Activated CD8-positive, alpha-beta memory T cell treated with anti-CD3 and anti-CD28 coated beads, Interleukin-2, amount 50 U/mL, for 1 hour (primary cell): Measurements from ENCODE around the gene NF2.

ENCODE experiments used
- DNase-seq: peaks from one replicate; pipeline ENCODE4 v3.0.0-alpha.2; 2020; ENCODE audit errors: extremely low read depth

The NF2 gene

GRCh38 chr22:29719899-29720645 lies 116.6 kb downstream of the NF2 start, which contains the start of gene CABP7:
CABP7 (plus strand) TSS chr22:29720003; CDS start chr22:29720425, 422 bp downstream.
- DNase-seq = no peak

GRCh38 chr22:29720811-29721323 lies 117.4 kb downstream of the NF2 start:
- DNase-seq = no peak

GRCh38 chr22:29722151-29722550 lies 118.7 kb downstream of the NF2 start:
- no peak for DNase-seq

GRCh38 chr22:29722587-29722986 lies 119.2 kb downstream of the NF2 start:
- no peak for DNase-seq

- no peak for DNase-seq
Measured at GRCh38 chr22:29723766-29724165, 120.3 kb downstream of the NF2 start.

- DNase-seq = no peak
Measured at GRCh38 chr22:29724843-29725242, 121.4 kb downstream of the NF2 start.

GRCh38 chr22:29726106-29726505 lies 122.7 kb downstream of the NF2 start:
- DNase-seq = no peak

GRCh38 chr22:29726512-29727130 lies 123.2 kb downstream of the NF2 start:
- DNase-seq = no peak

GRCh38 chr22:29727131-29727523 lies 123.7 kb downstream of the NF2 start:
- DNase-seq = no peak

- no peak for DNase-seq
Measured at GRCh38 chr22:29729161-29729560, 125.7 kb downstream of the NF2 start.

GRCh38 chr22:29731058-29731850 lies 127.8 kb downstream of the NF2 start:
- no peak for DNase-seq

- DNase-seq = no peak
Measured at GRCh38 chr22:29732883-29733282, 129.4 kb downstream of the NF2 start.

- DNase-seq = no peak
Measured at GRCh38 chr22:29733362-29734201, 130.1 kb downstream of the NF2 start.

GRCh38 chr22:29734406-29734805 lies 131.0 kb downstream of the NF2 start:
- no peak for DNase-seq

GRCh38 chr22:29734838-29735237 lies 131.4 kb downstream of the NF2 start:
- no peak for DNase-seq

- DNase-seq = no peak
Measured at GRCh38 chr22:29735416-29735815, 132.0 kb downstream of the NF2 start.

- no peak for DNase-seq
Measured at GRCh38 chr22:29737251-29738117, 134.1 kb downstream of the NF2 start.

GRCh38 chr22:29738118-29738815 lies 134.8 kb downstream of the NF2 start:
- DNase-seq = no peak

GRCh38 chr22:29739346-29739875 lies 136.0 kb downstream of the NF2 start:
- no peak for DNase-seq

GRCh38 chr22:29740216-29740615 lies 136.8 kb downstream of the NF2 start:
- DNase-seq = no peak
